H9 (cell line): ENCODE results near the gene CDHR2. TPM values are rescaled to one million over a fixed set of nuclear protein-coding genes. Genes with fewer than 3 reads are reported as not detected.

ENCODE experiments used
- DNase-seq: peaks from one replicate; pipeline ENCODE4 v3.0.0-alpha.2; 2017
- H2AFZ ChIP-seq: one replicate; pipeline ENCODE4 v1.6.1; 2013; ENCODE audit warnings: mild to moderate bottlenecking, low read length, control low read depth, moderate library complexity
- H2AK5ac ChIP-seq: 2 replicates; pipeline ENCODE4 v1.6.1; 2013; ENCODE audit warnings: low read length, control low read depth, mixed read lengths; ENCODE audit not compliant: insufficient read length
- H2BK120ac ChIP-seq: one replicate; pipeline ENCODE4 v1.6.1; 2013; ENCODE audit warnings: low read depth, mild to moderate bottlenecking, low read length, control low read depth, inconsistent platforms; ENCODE audit not compliant: poor library complexity, severe bottlenecking
- H2BK12ac ChIP-seq: 2 replicates; pipeline ENCODE4 v1.6.1; 2013; ENCODE audit warnings: low read length, control low read depth, mixed read lengths, low read depth; ENCODE audit not compliant: insufficient read length
- H2BK15ac ChIP-seq: 2 replicates; pipeline ENCODE4 v1.6.1; 2013; ENCODE audit warnings: low read depth, low read length, control low read depth
- H2BK20ac ChIP-seq: one replicate; pipeline ENCODE4 v1.6.1; 2013; ENCODE audit warnings: low read depth, mild to moderate bottlenecking, low read length, control low read depth, inconsistent platforms; ENCODE audit not compliant: poor library complexity, severe bottlenecking
- H2BK5ac ChIP-seq: 2 replicates; pipeline ENCODE4 v1.6.1; 2013; ENCODE audit warnings: low read length, control low read depth, mixed read lengths; ENCODE audit not compliant: insufficient read length
- H3K14ac ChIP-seq: 2 replicates; pipeline ENCODE4 v1.6.1; 2013; ENCODE audit warnings: low read length, control low read depth; ENCODE audit not compliant: insufficient read depth
- H3K18ac ChIP-seq: 2 replicates; pipeline ENCODE4 v1.6.1; 2013; ENCODE audit warnings: low read depth, mild to moderate bottlenecking, mixed read lengths, low read length, control low read depth; ENCODE audit not compliant: insufficient read length
- H3K23ac ChIP-seq: 2 replicates; pipeline ENCODE4 v1.6.1; 2013; ENCODE audit warnings: low read length, control low read depth, mixed read lengths, low read depth; ENCODE audit not compliant: insufficient read length
- H3K23me2 ChIP-seq: 2 replicates; pipeline ENCODE4 v1.6.1; 2013; ENCODE audit warnings: low read depth, mild to moderate bottlenecking, mixed read lengths, low read length, control low read depth; ENCODE audit not compliant: insufficient read length, poor library complexity, severe bottlenecking
- H3K27ac ChIP-seq: 2 replicates; pipeline ENCODE4 v1.5.1; 2013; ENCODE audit warnings: low read length, control low read depth, mixed read lengths, low read depth; ENCODE audit not compliant: insufficient read length
- H3K27me3 ChIP-seq: 2 replicates; pipeline ENCODE4 v1.6.1; 2013; ENCODE audit warnings: low read length, control low read depth, inconsistent platforms; ENCODE audit not compliant: insufficient read depth
- H3K4ac ChIP-seq: 2 replicates; pipeline ENCODE4 v1.6.1; 2013; ENCODE audit warnings: low read depth, mild to moderate bottlenecking, control low read depth, inconsistent platforms, low read length, moderate library complexity
- H3K4me1 ChIP-seq: 2 replicates; pipeline ENCODE4 v1.6.1; 2013; ENCODE audit warnings: low read length, control low read depth, inconsistent platforms; ENCODE audit not compliant: insufficient read depth
- H3K4me2 ChIP-seq: 2 replicates; pipeline ENCODE4 v1.6.1; 2013; ENCODE audit warnings: low read length, control low read depth, mixed read lengths; ENCODE audit not compliant: insufficient read length, insufficient read depth
- H3K56ac ChIP-seq: 2 replicates; pipeline ENCODE4 v1.6.1; 2013; ENCODE audit warnings: low read depth, mild to moderate bottlenecking, mixed read lengths, low read length, control low read depth; ENCODE audit not compliant: insufficient read length
- H3K79me1 ChIP-seq: 2 replicates; pipeline ENCODE4 v1.6.1; 2013; ENCODE audit warnings: low read depth, mild to moderate bottlenecking, moderate library complexity, low read length, control low read depth, inconsistent platforms; ENCODE audit not compliant: insufficient read depth, poor library complexity, severe bottlenecking
- H3K79me2 ChIP-seq: 2 replicates; pipeline ENCODE4 v1.6.1; 2013; ENCODE audit warnings: low read length, control low read depth, inconsistent platforms; ENCODE audit not compliant: insufficient read depth
- H3K9ac ChIP-seq: 2 replicates; pipeline ENCODE4 v1.6.1; 2013; ENCODE audit warnings: low read length, control low read depth, mixed read lengths; ENCODE audit not compliant: insufficient read length; ENCODE audit errors: extremely low read depth
- H3K9me3 ChIP-seq: one replicate; pipeline ENCODE4 v1.6.1; 2013; ENCODE audit warnings: low read depth, low read length, inconsistent platforms; ENCODE audit not compliant: control insufficient read depth
- H3T11ph ChIP-seq: one replicate; pipeline ENCODE4 v1.6.1; 2013; ENCODE audit warnings: mild to moderate bottlenecking, low read length, control low read depth, inconsistent platforms
- H4K20me1 ChIP-seq: one replicate; pipeline ENCODE4 v1.6.1; 2013; ENCODE audit not compliant: control insufficient read depth, insufficient read length, insufficient read depth
- H4K5ac ChIP-seq: 2 replicates; pipeline ENCODE4 v1.6.1; 2013; ENCODE audit warnings: low read depth, mild to moderate bottlenecking, mixed read lengths, low read length, control low read depth; ENCODE audit not compliant: insufficient read length
- H4K8ac ChIP-seq: replicated peaks from 2 replicates; pipeline ENCODE4 v1.6.1; 2013; ENCODE audit warnings: low read length, control low read depth, mixed read lengths, low read depth; ENCODE audit not compliant: insufficient read length
- H4K91ac ChIP-seq: 2 replicates; pipeline ENCODE4 v1.6.1; 2013; ENCODE audit warnings: low read depth, mild to moderate bottlenecking, moderate library complexity, mixed read lengths, low read length, control low read depth; ENCODE audit not compliant: insufficient read length
- H3K27ac Mint-ChIP-seq, 3 experiments: 2 replicates in 2 of 3; 3 replicates in 1 of 3; pipeline ENCODE4 v1.8.0; 2020 to 2021; ENCODE audit warnings: mixed read lengths in 3 of 3, mild to moderate bottlenecking in 1 of 3, moderate library complexity in 1 of 3
- H3K27me3 Mint-ChIP-seq: 2 replicates; pipeline ENCODE4 v1.8.0; 2021; ENCODE audit warnings: low read depth, mild to moderate bottlenecking, moderate library complexity, mixed read lengths
- H3K36me3 Mint-ChIP-seq, 3 experiments: 2 replicates in 2 of 3; 3 replicates in 1 of 3; pipeline ENCODE4 v1.8.0; 2020 to 2021; ENCODE audit warnings: low read depth in 3 of 3, mixed read lengths in 3 of 3; ENCODE audit not compliant: insufficient read depth in 1 of 3
- H3K4me1 Mint-ChIP-seq, 2 experiments: 2 replicates each; pipeline ENCODE4 v1.8.0; 2020; ENCODE audit warnings: mixed read lengths in 2 of 2
- H3K4me3 Mint-ChIP-seq, 2 experiments: 2 replicates in 1 of 2; 3 replicates in 1 of 2; pipeline ENCODE4 v1.8.0; 2020 to 2021; ENCODE audit warnings: mild to moderate bottlenecking in 2 of 2, mixed read lengths in 2 of 2, moderate library complexity in 1 of 2
- H3K9me3 Mint-ChIP-seq, 2 experiments: 2 replicates in 1 of 2; 3 replicates in 1 of 2; pipeline ENCODE4 v1.8.0; 2020; ENCODE audit warnings: mild to moderate bottlenecking in 2 of 2, mixed read lengths in 2 of 2, moderate library complexity in 1 of 2
- CTCF ChIP-seq: fragments of 200-600 bp; sonication (generic); conservative IDR thresholded peaks from 3 replicates; pipeline ENCODE4 v1.8.0; 2021; ENCODE audit warnings: antibody characterized with exemption, mild to moderate bottlenecking
- WGBS: extraction: QIAGEN DNeasy Blood & Tissue Kit; methylation state at CpG from one replicate; pipeline ENCODE4 v1.1.7; 2013; ENCODE audit warnings: missing lambda C conversion rate, low lambda C conversion rate, mixed read lengths; ENCODE audit not compliant: insufficient read length; ENCODE audit errors: extremely low coverage; 5-methylcytosine and 5-hydroxymethylcytosine counted together
- total RNA-seq: library from RNA; stranded (reverse); gene quantifications from 2 replicates; pipeline ENCODE4 v1.2.1, GENCODE V29; 2021

Gene CDHR2
- total RNA-seq, 1 experiment from 2014 or later: 0.90 TPM

DNA sequence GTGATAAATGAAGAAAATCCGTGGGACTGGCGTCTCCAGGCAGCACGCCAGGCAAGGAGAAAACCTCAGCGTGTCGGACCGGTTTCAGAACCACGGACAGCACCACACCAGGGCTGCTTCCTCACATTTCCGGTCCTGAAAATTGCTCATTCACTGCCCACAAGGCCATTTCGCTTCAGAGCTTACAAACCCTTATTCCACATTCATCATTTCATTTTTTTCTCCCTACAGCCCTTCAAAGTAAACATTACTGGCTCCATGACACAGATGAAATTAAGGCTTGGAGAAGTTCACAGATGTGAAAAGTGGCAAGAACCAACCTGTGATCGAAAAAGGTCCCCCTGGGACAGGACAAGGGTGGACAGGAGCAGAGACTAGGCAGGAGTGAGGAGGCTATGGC lies 62.3 kb downstream of the CDHR2 start:
- Histone ChIP-seq H3K23me2 (peaks cover 6% of the 10 kb centered on the region), H3K79me1 (no peaks in the 10 kb centered on the region), H2BK20ac (no peak overlapping the region), H3K14ac (no peak overlapping the region), H4K8ac (no peak overlapping the region), H2BK15ac (no peak overlapping the region), H3K4me2 (no peak overlapping the region), H3K56ac (no peak overlapping the region), H3K4ac (no peak overlapping the region), H3K23ac (no peak overlapping the region), H3K18ac (no peak overlapping the region), H2AK5ac (no peak overlapping the region), H3K9ac (no peak overlapping the region), H2BK12ac (no peak overlapping the region), H3T11ph (no peak overlapping the region), H3K4me1 (no peaks in the 10 kb centered on the region; the same call in 1 of the 2 replicates), H2BK120ac (no peak overlapping the region), H2BK5ac (no peak overlapping the region), H2AFZ (no peak overlapping the region), H4K5ac (no peak overlapping the region), H3K79me2 (no peaks in the 10 kb centered on the region), H4K20me1 (no peaks in the 10 kb centered on the region), H4K91ac (no peak overlapping the region), H3K27me3 (no peaks in the 10 kb centered on the region; the same call in 1 of the 2 replicates), H3K9me3 (no peaks in the 10 kb centered on the region), H3K27ac (no peak overlapping the region)
- DNase-seq: peak; percentile 77
- no peaks in the 10 kb centered on the region; a peak in 1 of 5 replicates for H3K9me3 Mint-ChIP-seq
- H3K27ac Mint-ChIP-seq: no peak overlapping the region; a peak in 1 of 7 replicates
- no CpG with 5 or more reads among the region's 10 CpGs for WGBS
- H3K4me1 Mint-ChIP-seq: peaks cover 30 to 31% of the 10 kb centered on the region in 2 experiments
- H3K27me3 Mint-ChIP-seq: peaks cover 34% of the 10 kb centered on the region
- no peaks in the 10 kb centered on the region for H3K36me3 Mint-ChIP-seq
- peak overlapping the region in 1 of 2 experiments; percentile 24; a peak in 2 of 5 replicates for H3K4me3 Mint-ChIP-seq
- TF ChIP-seq CTCF: no peak
